ENCODE results near the gene ADRA2C.

The ADRA2C gene

DNA sequence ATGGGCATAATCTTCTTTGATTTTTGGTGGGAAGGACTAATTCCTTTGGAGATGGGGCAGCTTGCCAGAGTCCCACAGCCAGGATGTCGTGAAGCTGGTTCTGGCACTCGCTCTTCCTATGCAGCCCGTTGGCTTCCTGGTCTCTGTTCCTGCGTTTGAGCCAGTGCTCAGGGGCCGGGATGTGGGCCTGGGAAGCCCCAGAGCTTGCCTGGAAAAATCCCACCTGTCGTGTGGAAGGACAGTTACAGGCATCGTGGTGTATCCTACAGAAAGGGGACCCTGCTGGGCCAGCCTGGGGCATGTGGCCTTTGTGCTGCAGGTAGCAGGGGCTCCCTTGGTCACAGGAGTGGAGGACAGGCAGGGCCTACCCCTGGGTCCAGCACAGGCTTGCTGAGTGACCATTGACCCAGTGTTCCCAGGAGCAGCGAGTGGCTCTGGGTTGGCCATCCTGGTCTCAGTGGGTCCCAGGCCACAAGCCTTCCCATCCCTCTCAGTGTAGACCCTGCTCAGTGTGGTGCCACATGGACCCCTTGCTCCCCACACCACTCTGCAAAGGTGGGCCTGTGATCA is 50.2 kb downstream of the ADRA2C start:
- no peak overlapping the region for H3K27ac ChIP-seq (ENCODE audit: low read depth, low read length)
- H3K4me1 ChIP-seq (ENCODE audit: control insufficient read depth, insufficient read depth, low read length): peaks cover under 1% of the 10 kb centered on the region; the same call in 1 of the 2 replicates
- no peaks in the 10 kb centered on the region for H3K36me3 ChIP-seq (ENCODE audit: control insufficient read depth, insufficient read depth, low read length)
- no peaks in the 10 kb centered on the region for H3K9me3 ChIP-seq (ENCODE audit: control insufficient read depth, insufficient read depth, low read length)
- H3K27me3 ChIP-seq (ENCODE audit: control insufficient read depth, insufficient read depth, low read length): no peaks in the 10 kb centered on the region
- no peak overlapping the region for H3K4me3 ChIP-seq (ENCODE audit: low read depth, low read length)
- no peak overlapping the region for H3K9ac ChIP-seq (ENCODE audit: low read depth, low read length)

DNA sequence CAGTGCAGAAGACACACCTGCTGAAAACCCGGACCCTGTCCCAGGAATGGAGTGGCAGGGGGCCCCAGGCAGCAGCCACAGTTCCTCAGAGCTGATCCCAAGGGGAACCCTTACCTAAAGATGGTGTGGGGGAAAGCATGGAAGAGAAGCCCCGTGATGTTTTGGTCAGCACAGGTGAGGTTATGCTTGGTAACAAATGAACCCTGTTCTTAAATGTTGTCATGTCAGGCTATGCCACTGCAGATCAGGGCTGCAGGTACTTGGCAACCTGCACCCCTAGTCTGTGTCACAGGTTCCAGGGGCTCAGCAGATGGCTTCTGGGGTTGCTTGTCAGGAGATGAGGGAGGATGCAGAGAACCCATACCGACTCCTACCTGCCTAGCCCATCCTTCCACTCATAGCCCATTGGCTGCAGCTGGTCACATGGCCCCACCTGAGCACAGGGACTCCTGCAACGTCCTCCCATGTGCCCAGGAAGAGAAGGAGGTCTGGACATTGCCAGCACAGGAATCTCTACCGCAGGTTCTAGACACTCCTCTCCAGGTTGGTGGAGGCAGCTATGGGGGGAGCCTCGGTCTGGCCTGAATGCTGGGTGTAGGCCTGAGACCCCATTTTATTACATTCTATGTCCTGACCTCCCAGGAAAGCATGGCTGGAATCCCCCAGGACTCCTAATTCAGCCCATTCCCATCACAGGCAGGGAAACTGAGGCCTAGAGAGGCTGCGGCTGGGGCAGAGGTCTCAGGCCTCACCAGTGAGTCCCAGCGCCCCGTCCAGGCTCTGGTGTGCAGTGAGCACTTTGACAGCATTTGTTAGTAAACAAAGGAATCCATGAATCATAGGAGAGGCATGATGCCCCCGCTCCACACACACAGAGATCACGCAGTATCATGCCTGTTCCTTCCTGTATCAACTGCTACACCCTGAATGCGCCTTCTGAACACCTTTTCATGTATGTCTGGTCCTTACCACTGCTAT is 51.1 kb downstream of the ADRA2C start:
- H3K27ac ChIP-seq (ENCODE audit: low read depth, low read length): no peak overlapping the region
- H3K9me3 ChIP-seq (ENCODE audit: control insufficient read depth, insufficient read depth, low read length): no peaks in the 10 kb centered on the region
- no peak overlapping the region for H3K9ac ChIP-seq (ENCODE audit: low read depth, low read length)
- H3K4me3 ChIP-seq (ENCODE audit: low read depth, low read length): no peak overlapping the region
- H3K27me3 ChIP-seq (ENCODE audit: control insufficient read depth, insufficient read depth, low read length): no peaks in the 10 kb centered on the region
- no peaks in the 10 kb centered on the region for H3K36me3 ChIP-seq (ENCODE audit: control insufficient read depth, insufficient read depth, low read length)
- peaks cover 8% of the 10 kb centered on the region; the same call in 1 of the 2 replicates for H3K4me1 ChIP-seq (ENCODE audit: control insufficient read depth, insufficient read depth, low read length)
